Osteoblast (primary cell): ENCODE data around the gene TMEM255A. TPM values are rescaled to one million over a fixed set of nuclear protein-coding genes. Genes with fewer than 3 reads are reported as not detected.

Experiments
- DNase-seq: peaks from one replicate; pipeline ENCODE4 v3.0.0; 2011; ENCODE audit warnings: low spot score, mixed read lengths; ENCODE audit not compliant: insufficient read length; ENCODE audit errors: missing footprints
- H2AFZ ChIP-seq: 2 replicates; pipeline ENCODE4 v1.6.0; 2011; ENCODE audit warnings: mild to moderate bottlenecking, low read length
- H3K27ac ChIP-seq: 2 replicates; pipeline ENCODE4 v1.5.1; 2011; ENCODE audit warnings: mild to moderate bottlenecking, low read depth, low read length, moderate library complexity
- H3K27me3 ChIP-seq: 2 replicates; pipeline ENCODE4 v1.6.0; 2012; ENCODE audit warnings: mild to moderate bottlenecking, control low read depth, inconsistent platforms, low read length, moderate library complexity; ENCODE audit not compliant: insufficient read depth
- H3K36me3 ChIP-seq: 2 replicates; pipeline ENCODE4 v1.5.1; 2011; ENCODE audit warnings: mild to moderate bottlenecking, low read length, control low read depth, moderate library complexity; ENCODE audit not compliant: insufficient read depth
- H3K4me1 ChIP-seq: 2 replicates; pipeline ENCODE4 v1.5.1; 2011; ENCODE audit warnings: mild to moderate bottlenecking, low read length, control low read depth, moderate library complexity; ENCODE audit not compliant: insufficient read depth
- H3K4me2 ChIP-seq: 2 replicates; pipeline ENCODE4 v1.6.0; 2011; ENCODE audit warnings: mild to moderate bottlenecking, low read length; ENCODE audit not compliant: insufficient read depth
- H3K4me3 ChIP-seq: fragments of 200-600 bp; sonication (generic); 3 replicates; pipeline ENCODE4 v1.5.1; 2012; ENCODE audit warnings: mild to moderate bottlenecking, low read length, inconsistent platforms; ENCODE audit not compliant: insufficient read depth
- H3K79me2 ChIP-seq: 2 replicates; pipeline ENCODE4 v1.6.0; 2012; ENCODE audit warnings: mild to moderate bottlenecking, low read length, control low read depth, inconsistent platforms; ENCODE audit not compliant: insufficient read depth
- H3K9me3 ChIP-seq: 2 replicates; pipeline ENCODE4 v1.5.1; 2011; ENCODE audit warnings: low read depth, low read length, control low read depth
- H4K20me1 ChIP-seq: 2 replicates; pipeline ENCODE4 v1.6.0; 2012; ENCODE audit warnings: mild to moderate bottlenecking, low read length, control low read depth; ENCODE audit not compliant: insufficient read depth
- total RNA-seq: library from RNA; depleted of rRNA; stranded (reverse); fragments of >200 nt; gene quantifications from 2 replicates; pipeline ENCODE4 v1.2.3, GENCODE V29; 2012
- TF ChIP-seq, protein P1 (sequence below): IDR thresholded peaks from 2 replicates; pipeline ENCODE4 v1.5.1; 2011; ENCODE audit warnings: mild to moderate bottlenecking, low read depth, low read length, moderate library complexity; ENCODE audit errors: extremely low read depth

TMEM255A gene
- total RNA-seq, 1 donor = under 0.01 TPM

DNA sequence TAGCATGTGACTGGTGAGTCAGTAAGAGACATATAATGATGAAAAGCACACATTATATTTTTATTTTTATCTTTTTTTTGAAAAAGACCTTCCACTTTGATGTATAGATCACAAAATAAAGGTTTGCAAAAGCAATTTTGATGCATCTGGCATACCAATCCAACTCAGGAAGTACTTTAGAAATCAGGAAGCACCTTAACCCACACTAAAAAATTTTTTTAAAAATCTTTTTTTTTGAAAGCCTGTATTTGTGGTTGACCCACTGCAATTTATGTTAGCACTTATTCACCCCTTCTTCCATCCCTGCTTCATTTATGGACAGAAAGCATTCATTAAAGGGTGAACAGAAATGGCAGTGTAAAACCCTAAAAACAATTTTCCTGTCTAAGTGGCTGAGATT is 16.6 kb downstream of the TMEM255A start:
- TF ChIP-seq, protein P1, sequence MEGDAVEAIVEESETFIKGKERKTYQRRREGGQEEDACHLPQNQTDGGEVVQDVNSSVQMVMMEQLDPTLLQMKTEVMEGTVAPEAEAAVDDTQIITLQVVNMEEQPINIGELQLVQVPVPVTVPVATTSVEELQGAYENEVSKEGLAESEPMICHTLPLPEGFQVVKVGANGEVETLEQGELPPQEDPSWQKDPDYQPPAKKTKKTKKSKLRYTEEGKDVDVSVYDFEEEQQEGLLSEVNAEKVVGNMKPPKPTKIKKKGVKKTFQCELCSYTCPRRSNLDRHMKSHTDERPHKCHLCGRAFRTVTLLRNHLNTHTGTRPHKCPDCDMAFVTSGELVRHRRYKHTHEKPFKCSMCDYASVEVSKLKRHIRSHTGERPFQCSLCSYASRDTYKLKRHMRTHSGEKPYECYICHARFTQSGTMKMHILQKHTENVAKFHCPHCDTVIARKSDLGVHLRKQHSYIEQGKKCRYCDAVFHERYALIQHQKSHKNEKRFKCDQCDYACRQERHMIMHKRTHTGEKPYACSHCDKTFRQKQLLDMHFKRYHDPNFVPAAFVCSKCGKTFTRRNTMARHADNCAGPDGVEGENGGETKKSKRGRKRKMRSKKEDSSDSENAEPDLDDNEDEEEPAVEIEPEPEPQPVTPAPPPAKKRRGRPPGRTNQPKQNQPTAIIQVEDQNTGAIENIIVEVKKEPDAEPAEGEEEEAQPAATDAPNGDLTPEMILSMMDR = no peak
- H2AFZ ChIP-seq = no peak overlapping the region
- no peaks in the 10 kb centered on the region for H3K4me1 ChIP-seq
- H3K4me2 ChIP-seq = no peak overlapping the region
- no peaks in the 10 kb centered on the region for H3K36me3 ChIP-seq
- DNase-seq = no peak
- no peaks in the 10 kb centered on the region for H3K79me2 ChIP-seq
- H3K27ac ChIP-seq = no peak overlapping the region
- H4K20me1 ChIP-seq = no peaks in the 10 kb centered on the region
- no peak overlapping the region for H3K4me3 ChIP-seq
- H3K9me3 ChIP-seq = no peaks in the 10 kb centered on the region
- H3K27me3 ChIP-seq = no peaks in the 10 kb centered on the region

DNA sequence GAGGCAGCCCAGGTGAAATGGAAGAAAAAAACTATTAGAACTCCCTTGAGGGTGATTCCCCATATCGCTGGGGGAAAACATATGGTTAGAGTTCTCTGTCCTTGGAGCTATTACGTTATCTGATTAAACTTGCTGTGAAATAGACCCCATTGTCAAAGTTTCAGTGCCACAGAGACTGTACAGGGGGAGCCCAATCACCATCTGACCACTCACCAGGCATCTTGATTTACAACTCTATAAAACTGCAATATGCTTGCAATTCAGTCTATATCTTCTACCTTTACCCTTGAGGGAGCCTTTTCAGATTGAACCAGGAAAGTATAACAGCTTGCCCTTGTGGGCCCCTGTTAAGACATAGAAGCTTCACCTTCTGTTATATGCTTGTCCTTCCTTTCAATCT is 18.2 kb downstream of the TMEM255A start:
- Histone ChIP-seq H4K20me1 (no peaks in the 10 kb centered on the region), H3K4me2 (no peak overlapping the region), H3K27ac (no peak overlapping the region), H2AFZ (no peak overlapping the region), H3K4me3 (no peak overlapping the region), H3K27me3 (no peaks in the 10 kb centered on the region), H3K36me3 (no peaks in the 10 kb centered on the region), H3K4me1 (no peaks in the 10 kb centered on the region), H3K9me3 (no peaks in the 10 kb centered on the region), H3K79me2 (no peaks in the 10 kb centered on the region)
- DNase-seq = no peak
- TF ChIP-seq, protein P1 = no peak

DNA sequence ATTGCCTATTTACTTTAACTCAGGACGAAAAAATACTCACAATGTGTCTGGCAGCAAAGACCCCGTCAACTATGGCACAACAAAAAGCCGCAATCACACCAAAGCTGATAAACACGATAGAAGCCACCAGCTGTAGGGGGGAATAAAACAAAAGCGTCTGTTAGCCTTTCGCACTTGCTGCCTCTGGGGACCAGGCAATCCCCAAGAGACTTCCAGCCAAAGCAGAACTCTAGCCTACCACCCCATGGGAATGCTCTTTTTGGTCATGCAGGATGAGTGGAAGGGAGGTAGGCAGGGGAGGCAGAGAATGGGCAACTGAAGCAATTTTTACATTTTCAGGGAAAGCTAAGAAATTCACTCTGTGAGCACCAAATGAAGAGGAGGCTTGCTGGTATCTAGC is 20.1 kb downstream of the TMEM255A start:
- TF ChIP-seq, protein P1 = no peak
- no peak for DNase-seq

DNA sequence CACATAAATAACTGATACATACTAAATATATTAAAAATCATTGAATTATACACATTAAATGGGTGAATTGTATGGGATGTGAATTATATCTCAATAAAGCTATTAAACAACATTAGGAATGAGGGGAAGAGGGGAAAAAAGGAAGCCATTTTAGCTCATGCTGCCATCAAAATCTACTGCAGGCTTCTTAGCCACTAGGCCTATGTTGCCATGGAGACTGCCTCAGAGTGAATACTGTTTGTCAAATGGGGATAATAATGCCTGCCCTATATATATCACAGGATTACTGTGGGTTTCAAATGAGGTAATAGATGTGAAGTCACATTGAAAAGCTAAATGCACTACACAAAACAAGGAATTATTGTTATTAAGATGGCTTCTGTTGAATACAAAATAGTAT is 21.2 kb downstream of the TMEM255A start:
- DNase-seq = no peak
- Histone ChIP-seq H2AFZ (no peak overlapping the region), H3K9me3 (no peaks in the 10 kb centered on the region), H3K79me2 (no peaks in the 10 kb centered on the region), H3K4me1 (no peaks in the 10 kb centered on the region), H3K27me3 (no peaks in the 10 kb centered on the region), H3K27ac (no peak overlapping the region), H4K20me1 (no peaks in the 10 kb centered on the region), H3K4me3 (no peak overlapping the region), H3K36me3 (no peaks in the 10 kb centered on the region), H3K4me2 (no peak overlapping the region)
- TF ChIP-seq, protein P1 = no peak

More for the DNA sequence above, 20.1 kb downstream of the TMEM255A start:
- H3K4me2 ChIP-seq = no peak overlapping the region
- no peaks in the 10 kb centered on the region for H3K9me3 ChIP-seq
- no peak overlapping the region for H3K4me3 ChIP-seq
- H3K27ac ChIP-seq = no peak overlapping the region
- no peaks in the 10 kb centered on the region for H4K20me1 ChIP-seq
- no peaks in the 10 kb centered on the region for H3K4me1 ChIP-seq
- no peaks in the 10 kb centered on the region for H3K27me3 ChIP-seq
- H2AFZ ChIP-seq = no peak overlapping the region
- no peaks in the 10 kb centered on the region for H3K79me2 ChIP-seq
- no peaks in the 10 kb centered on the region for H3K36me3 ChIP-seq
